HepG2 (cell line): ENCODE results near the gene TUBGCP6. TPM values are rescaled to one million over a fixed set of nuclear protein-coding genes. Genes with fewer than 3 reads are reported as not detected.

Experiments
- ATAC-seq: fragments of 200-7000 bp; cut with Tn5 transposase; 3 replicates; pipeline ENCODE4 v1.9.1; 2020; ENCODE audit warnings: mild to moderate bottlenecking, moderate library complexity
- BruUV-seq: library from RNA; stranded (reverse); fragments of 400-500 nt; replicated peaks from 2 replicates; lab custom pipeline; 2021; lab: Mats Ljungman, UMichigan
- CTCF ChIA-PET: fragments of 300-600 bp; formaldehyde crosslinking; extraction: SDS; loops from one replicate; lab custom pipeline; 2021; ENCODE audit warnings: low total read pairs, inconsistent platforms, low intra/inter-chr PET ratio; lab: Yijun Ruan, JAX
- POLR2A ChIA-PET: fragments of 350-600 bp; sonication (Branson Sonifier 250); formaldehyde crosslinking; loops from one replicate; lab custom pipeline; 2020; ENCODE audit warnings: antibody characterized with exemption, inconsistent platforms; lab: Yijun Ruan, JAX
- DNase-seq: peaks from one replicate; pipeline ENCODE4 v3.0.0-alpha.2; 2015; ENCODE audit warnings: low spot score
- FAIRE-seq: peaks from 3 replicates; lab custom pipeline; 2011; peaks lifted over from hg19 to GRCh38; lab: Jason Lieb, UNC
- H2AFZ ChIP-seq: one replicate; pipeline ENCODE4 v1.6.1; 2011; ENCODE audit warnings: low read length, inconsistent platforms
- H3K27ac ChIP-seq: fragments of 300-600 bp; 3 replicates; pipeline ENCODE4 v1.8.0; 2011; ENCODE audit warnings: mixed run types, mild to moderate bottlenecking, mixed read lengths, low read length, inconsistent platforms; ENCODE audit not compliant: insufficient read depth; ENCODE audit errors: extremely low read length
- H3K27me3 ChIP-seq, 2 experiments: fragments of 200-600 bp in 1 of 2; 2 replicates in 1 of 2; 3 replicates in 1 of 2; pipeline versions ENCODE4 v1.6.0 to v1.8.0; 2011; ENCODE audit warnings: low read length in 2 of 2, mild to moderate bottlenecking in 2 of 2, moderate library complexity in 2 of 2, inconsistent platforms in 1 of 2; ENCODE audit not compliant: insufficient read depth in 2 of 2, control insufficient read depth in 1 of 2
- H3K36me3 ChIP-seq, 2 experiments: fragments of 200-600 bp in 1 of 2; replicated peaks in 1 of 2; 2 replicates in 1 of 2; 3 replicates in 1 of 2; pipeline versions ENCODE4 v1.5.1 to v1.8.0; 2011; ENCODE audit warnings: low read length in 2 of 2, inconsistent platforms in 1 of 2; ENCODE audit not compliant: insufficient read depth in 2 of 2, control insufficient read depth in 1 of 2
- H3K4me1 ChIP-seq: 2 replicates; pipeline ENCODE4 v1.5.1; 2012; ENCODE audit warnings: low read length, inconsistent platforms; ENCODE audit not compliant: insufficient read depth
- H3K4me2 ChIP-seq: 2 replicates; pipeline ENCODE4 v1.6.0; 2011; ENCODE audit warnings: low read depth, low read length, inconsistent platforms
- H3K4me3 ChIP-seq, 3 experiments: fragments of 200-600 bp in 1 of 3; sonication (generic), shearing (Covaris generic) in 1 of 3; replicated peaks in 1 of 3; 2 replicates each; pipeline ENCODE4 v1.5.1; 2011 to 2016; ENCODE audit warnings: low read length in 3 of 3, inconsistent platforms in 2 of 3, low read depth in 2 of 3, mild to moderate bottlenecking in 2 of 3, control low read depth in 1 of 3, mixed read lengths in 1 of 3; ENCODE audit not compliant: insufficient read depth in 1 of 3
- H3K79me2 ChIP-seq: one replicate; pipeline ENCODE4 v1.6.1; 2011; ENCODE audit warnings: low read length, inconsistent platforms; ENCODE audit not compliant: insufficient read depth
- H3K9ac ChIP-seq: 2 replicates; pipeline ENCODE4 v1.6.0; 2011; ENCODE audit warnings: mild to moderate bottlenecking, low read depth, low read length, inconsistent platforms; ENCODE audit not compliant: insufficient read depth
- H3K9me3 ChIP-seq: 2 replicates; pipeline ENCODE4 v1.5.1; 2012; ENCODE audit warnings: mild to moderate bottlenecking, low read length
- H4K20me1 ChIP-seq: 2 replicates; pipeline ENCODE4 v1.6.0; 2011; ENCODE audit warnings: inconsistent platforms, mild to moderate bottlenecking, low read length, moderate library complexity; ENCODE audit not compliant: insufficient read depth
- HMGXB4 ChIP-seq, 2 experiments: sonication (generic) in 1 of 2; formaldehyde crosslinking in 1 of 2; IDR thresholded peaks; 2 replicates each; pipeline versions ENCODE4 v1.4.0 to v1.6.1; 2018 to 2020; ENCODE audit warnings: missing genetic modification reagents in 2 of 2, borderline replicate concordance in 1 of 2, low read depth in 1 of 2, mild to moderate bottlenecking in 1 of 2, missing biosample characterization in 1 of 2
- KDM3A ChIP-seq: IDR thresholded peaks from 2 replicates; pipeline ENCODE4 v1.6.1; 2018; ENCODE audit warnings: low read depth, missing compliant biosample characterization
- KLF13 ChIP-seq: sonication (generic); formaldehyde crosslinking; IDR thresholded peaks from 2 replicates; pipeline ENCODE4 v1.4.0; 2020; ENCODE audit warnings: mild to moderate bottlenecking, missing genetic modification reagents
- MYC ChIP-seq: sonication (generic); formaldehyde crosslinking; IDR thresholded peaks from 2 replicates; pipeline ENCODE4 v1.9.0; 2021; ENCODE audit warnings: missing genetic modification reagents, borderline replicate concordance
- PAF1 ChIP-seq: IDR thresholded peaks from 2 replicates; pipeline ENCODE4 v1.6.1; 2016; ENCODE audit warnings: missing genetic modification reagents, missing compliant biosample characterization
- SKI ChIP-seq: fragments of 450-650 bp; IDR thresholded peaks from one replicate; pipeline ENCODE4 v1.6.1; 2018; ENCODE audit warnings: mild to moderate bottlenecking; ENCODE audit not compliant: partially characterized antibody
- SMARCC2 ChIP-seq: fragments of 450-650 bp; IDR thresholded peaks from 2 replicates; pipeline ENCODE4 v1.6.1; 2017; ENCODE audit warnings: antibody characterized with exemption, mild to moderate bottlenecking
- TBL1XR1 ChIP-seq: fragments of 150-350 bp; IDR thresholded peaks from 2 replicates; pipeline ENCODE4 v1.6.1; 2014; ENCODE audit warnings: borderline replicate concordance, low read length; ENCODE audit not compliant: partially characterized antibody
- TCF7 ChIP-seq: sonication (generic); IDR thresholded peaks from 2 replicates; pipeline ENCODE4 v1.6.1; 2016; ENCODE audit warnings: antibody characterized with exemption, low read depth
- ZNF260 ChIP-seq: sonication (generic); formaldehyde crosslinking; IDR thresholded peaks from 2 replicates; pipeline ENCODE4 v1.4.0; 2020; ENCODE audit warnings: missing genetic modification reagents, low read depth, mild to moderate bottlenecking, borderline replicate concordance
- ZNF468 ChIP-seq: sonication (generic); formaldehyde crosslinking; IDR thresholded peaks from 2 replicates; pipeline ENCODE4 v1.8.0; 2022; ENCODE audit warnings: mild to moderate bottlenecking, moderate library complexity, missing genetic modification reagents
- ZNF550 ChIP-seq: sonication (generic); formaldehyde crosslinking; IDR thresholded peaks from 2 replicates; pipeline ENCODE4 v1.4.0; 2020; ENCODE audit warnings: mild to moderate bottlenecking, missing genetic modification reagents, borderline replicate concordance
- ZNF569 ChIP-seq: sonication (generic); formaldehyde crosslinking; IDR thresholded peaks from 2 replicates; pipeline ENCODE4 v1.5.0; 2020; ENCODE audit warnings: mild to moderate bottlenecking, missing genetic modification reagents, moderate library complexity, borderline replicate concordance
- ZNF577 ChIP-seq: sonication (generic); formaldehyde crosslinking; IDR thresholded peaks from 2 replicates; pipeline ENCODE4 v1.4.0; 2020; ENCODE audit warnings: mild to moderate bottlenecking, low read depth, missing genetic modification reagents, borderline replicate concordance
- ZNF619 ChIP-seq: sonication (generic); formaldehyde crosslinking; IDR thresholded peaks from 2 replicates; pipeline ENCODE4 v1.4.0; 2020; ENCODE audit warnings: mild to moderate bottlenecking, missing genetic modification reagents
- ZNF790 ChIP-seq: sonication (generic); formaldehyde crosslinking; IDR thresholded peaks from 2 replicates; pipeline ENCODE4 v1.8.0; 2022; ENCODE audit warnings: missing genetic modification reagents, mild to moderate bottlenecking, borderline replicate concordance
- ZSCAN25 ChIP-seq: sonication (generic); formaldehyde crosslinking; IDR thresholded peaks from 2 replicates; pipeline ENCODE4 v1.8.0; 2022; ENCODE audit warnings: mild to moderate bottlenecking, missing genetic modification reagents
- WGBS: methylation state at CpG from one replicate; pipeline ENCODE4 v1.1.6; 2017; ENCODE audit warnings: low lambda C conversion rate; 5-methylcytosine and 5-hydroxymethylcytosine counted together
- in situ Hi-C: cut with HindIII; loops from 2 replicates; pipeline ENCODE4 v1.10.0; 2017; ENCODE audit warnings: low pct_unique_long_range_greater_than_20kb; ENCODE audit not compliant: extremely low pct_ligation_motif_present
- intact Hi-C: fragments of 100-400 bp; cut with micrococcal nuclease; formaldehyde crosslinking; loops from one replicate; pipeline ENCODE4 v1.10.0; 2022; ENCODE audit not compliant: unreplicated experiment
- polyA plus RNA-seq, 8 experiments: library from polyadenylated mRNA; depleted of rRNA in 3 of 8; stranded (reverse) in 7 of 8; unstranded in 1 of 8; fragments of >200 nt; fragmentation: Illumina TruSeq in 4 of 8; extraction: Trizol in 4 of 8; gene quantifications; 2 replicates each; pipeline versions ENCODE4 v1.2.1 to v1.2.3, GENCODE V29; 2011 to 2016; ENCODE audit warnings: low read depth in 4 of 8, missing spikeins in 1 of 8, mixed read lengths in 1 of 8; ENCODE audit not compliant: insufficient read depth in 1 of 8
- total RNA-seq, 5 experiments: library from RNA; depleted of rRNA; stranded (reverse); fragments of >200 nt; fragmentation: Illumina TruSeq; extraction: Trizol; gene quantifications; 2 replicates each; pipeline ENCODE4 v1.2.3, GENCODE V29; 2016; ENCODE audit warnings: low read depth in 1 of 5

The TUBGCP6 gene
- total and polyA plus RNA-seq, 2 of the 13 experiments (the other 11 are each of a cell fraction or from before 2014, with no cell fraction given), result 14.6 to 15.7 TPM

DNA sequence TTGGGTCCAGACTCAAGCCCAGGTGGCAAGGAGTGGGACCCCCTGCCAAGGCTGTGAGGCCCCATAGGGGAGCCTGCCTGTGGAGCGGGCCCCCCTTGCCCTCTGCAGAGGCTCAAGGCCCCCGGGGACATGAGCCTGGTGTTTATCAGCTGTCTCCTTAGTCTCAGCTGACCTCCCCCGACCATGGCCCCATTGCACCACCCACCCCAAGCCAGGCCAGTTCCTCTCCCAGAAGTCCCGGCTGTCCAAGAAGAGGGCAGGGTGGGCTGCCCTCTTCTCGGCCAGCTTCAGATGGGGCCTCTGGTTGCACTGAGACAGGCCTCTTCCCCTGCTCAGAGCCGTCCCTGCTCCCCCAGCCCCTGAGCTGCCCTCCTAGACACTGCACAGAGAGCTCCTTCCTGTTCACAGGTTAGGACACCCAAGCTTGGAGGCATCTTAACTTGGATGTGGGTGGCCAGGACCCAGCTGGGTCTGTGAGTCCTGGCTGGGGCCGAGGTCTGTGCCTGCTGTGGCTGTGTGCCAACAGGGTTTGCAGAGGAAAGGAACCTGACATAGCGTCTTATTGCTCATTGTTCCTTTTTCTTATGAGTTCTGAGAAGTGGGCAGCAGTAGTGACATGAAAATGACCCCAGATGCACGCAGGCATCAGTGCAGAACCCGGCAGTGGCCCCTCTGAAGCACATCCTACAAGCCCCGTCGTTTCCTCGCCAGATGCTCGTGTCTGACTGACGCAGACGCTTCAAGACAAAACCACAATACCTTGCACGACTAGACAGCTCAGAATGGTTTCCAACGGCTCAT lies 53.7 kb downstream of the TUBGCP6 start:
- BruUV-seq, result no TSS peak
- no peaks in the 10 kb centered on the region for H3K9me3 ChIP-seq
- POLR2A ChIA-PET, result no interaction called here
- no peak overlapping the region for H3K27ac ChIP-seq
- TF ChIP-seq ZNF468 (CRISPR knock-in tag) (no peak), ZNF260 (CRISPR knock-in tag) (no peak), ZNF790 (CRISPR knock-in tag) (no peak), ZSCAN25 (CRISPR knock-in tag) (no peak), ZNF550 (CRISPR knock-in tag) (no peak), ZNF569 (no peak), SMARCC2 (no peak), TBL1XR1 (no peak), HMGXB4 (CRISPR knock-in tag; IDR thresholded peaks at IDR 0.05; ENCODE audit: borderline replicate concordance in 1 of 2, low read depth in 1 of 2) (no peak), KLF13 (CRISPR knock-in tag) (no peak), ZNF577 (no peak), TCF7 (no peak), SKI (no peak), KDM3A (CRISPR knock-in tag) (no peak), MYC (CRISPR knock-in tag) (no peak), ZNF619 (CRISPR knock-in tag) (no peak), PAF1 (CRISPR knock-in tag) (no peak)
- H3K36me3 ChIP-seq, result peaks cover 14 to 22% of the 10 kb centered on the region in 2 experiments; a peak in 4 of 5 replicates
- no peaks in the 10 kb centered on the region for H3K27me3 ChIP-seq
- no peak overlapping the region for H3K9ac ChIP-seq
- DNase-seq (no peak), FAIRE-seq (no peak), ATAC-seq (no peak)
- CTCF ChIA-PET, result no interaction called here
- intact Hi-C loops (no loop called here), in situ Hi-C loops (no loop called here)
- H3K4me1 ChIP-seq, result peaks cover 9% of the 10 kb centered on the region
- peaks cover 18% of the 10 kb centered on the region for H3K79me2 ChIP-seq
- WGBS, result 95% methylated on average over 14 of the region's 18 CpGs
- no peak overlapping the region for H3K4me2 ChIP-seq
- peaks cover 2% of the 10 kb centered on the region; the same call in 1 of the 2 replicates for H4K20me1 ChIP-seq
- no peak overlapping the region for H3K4me3 ChIP-seq
- no peak overlapping the region for H2AFZ ChIP-seq
